ENCODE data around the gene CREG1.
"Not testable (repeated sequence)": the region's sequence is repeated elsewhere in the genome, so short reads cannot be mapped to it uniquely, and the experiment has no call there.

CREG1 gene

DNA sequence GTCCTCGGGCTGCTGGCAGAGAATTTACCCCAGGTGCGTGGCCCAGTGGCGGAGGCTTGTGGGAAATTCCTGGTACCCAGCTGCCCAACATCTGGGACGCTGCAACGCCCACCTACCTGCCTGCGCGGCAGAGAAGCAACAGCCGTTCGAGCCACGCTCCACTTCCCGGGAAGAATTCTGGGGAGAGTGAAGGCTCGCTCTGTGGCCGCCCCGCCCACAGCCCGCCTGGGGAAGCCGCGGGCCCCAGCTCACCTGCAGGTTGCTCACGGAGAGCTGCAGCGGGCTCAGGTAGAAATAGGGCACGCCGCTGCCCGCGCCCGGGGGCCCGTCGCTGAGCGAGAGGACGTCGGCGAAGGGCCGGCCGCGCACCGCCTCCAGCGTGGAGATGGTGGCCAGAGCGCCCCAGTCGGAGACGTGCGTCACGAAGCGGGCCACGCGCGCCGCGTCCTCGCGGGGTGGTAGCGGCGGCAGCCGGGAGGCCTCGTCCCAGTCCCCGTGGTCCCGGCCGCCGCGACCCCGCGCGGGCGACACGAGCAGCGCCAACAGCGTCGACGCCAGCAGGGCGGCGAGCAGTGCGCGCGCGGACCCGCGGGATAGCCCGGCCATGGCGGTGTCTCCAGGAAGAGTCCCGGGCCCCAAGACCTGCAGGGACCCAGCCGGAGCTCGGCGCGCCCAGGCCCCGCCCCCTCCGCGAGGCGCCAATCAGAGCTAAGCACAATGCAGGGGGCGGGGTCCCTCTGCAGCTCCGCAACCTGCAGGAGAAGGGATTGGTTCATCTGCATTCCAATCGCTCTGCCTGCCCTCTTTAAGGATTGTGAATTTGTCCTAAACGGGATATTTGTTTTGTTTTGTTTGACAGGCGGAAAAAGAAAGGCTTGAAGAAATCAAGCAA is at the start of gene CREG1:
Gene CREG1, minus strand, starts transcription at position 627 of the 892 bp plus-strand sequence.
- peak; percentile 97 for DNase-seq

DNA sequence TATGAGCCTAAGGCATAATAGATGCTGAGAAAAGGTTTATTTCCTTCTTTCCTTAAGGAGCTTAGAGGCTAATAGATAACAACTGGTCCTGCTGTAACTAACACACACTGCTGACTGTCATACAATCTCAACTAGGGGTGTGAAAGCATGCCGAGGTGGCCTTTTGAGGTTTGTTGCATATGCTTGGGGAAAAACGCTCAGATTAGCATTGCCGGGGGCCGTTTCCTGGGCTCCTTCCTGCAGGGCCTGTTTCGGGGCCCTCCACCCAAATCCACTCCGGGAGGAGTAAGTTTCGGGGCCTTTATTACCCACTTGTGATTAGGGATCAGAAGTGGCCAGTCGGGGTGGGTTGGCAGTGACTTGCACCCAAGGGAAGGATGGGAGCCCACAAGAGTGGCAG is 49.3 kb upstream of the CREG1 start:
- no peak for DNase-seq

- DNase-seq: no peak
These were observed 48.2 kb upstream of the CREG1 start for GRCh38 chr1:167601442-167602383.

DNA sequence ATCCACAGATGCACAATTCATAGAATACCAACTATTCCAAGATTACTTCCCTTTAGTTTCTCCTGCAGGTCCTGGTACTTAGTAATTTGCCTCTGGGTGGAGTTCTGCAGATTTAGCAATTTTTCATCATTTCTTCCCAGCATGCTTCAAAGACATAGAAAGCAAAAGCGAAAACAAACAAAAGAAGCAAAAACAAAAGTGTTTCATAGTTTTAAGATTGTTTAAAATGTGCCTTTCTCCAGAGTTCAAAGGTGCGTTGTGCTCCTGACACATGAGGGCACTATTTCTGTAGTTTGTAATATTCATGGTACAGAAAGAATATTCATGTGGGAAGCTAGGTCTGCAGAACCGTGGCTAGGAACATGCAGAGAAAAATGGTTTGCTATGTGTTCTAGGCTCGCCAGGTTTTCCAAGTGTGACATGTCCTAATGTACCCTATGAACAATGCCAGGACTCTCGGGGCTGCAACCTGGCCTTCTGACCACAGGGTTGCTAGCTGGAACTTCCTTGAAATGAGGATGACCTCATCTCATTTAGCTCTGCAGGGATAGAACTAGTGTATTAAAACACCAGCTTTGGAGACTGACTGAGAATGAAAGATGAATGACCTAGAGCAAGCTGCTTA is 46.5 kb upstream of the CREG1 start:
- DNase-seq: peak; percentile 21

- DNase-seq: no peak
These were observed 41.3 kb upstream of the CREG1 start for GRCh38 chr1:167594822-167595221.

- DNase-seq: no peak
These were observed 40.3 kb upstream of the CREG1 start for GRCh38 chr1:167593860-167594259.

DNA sequence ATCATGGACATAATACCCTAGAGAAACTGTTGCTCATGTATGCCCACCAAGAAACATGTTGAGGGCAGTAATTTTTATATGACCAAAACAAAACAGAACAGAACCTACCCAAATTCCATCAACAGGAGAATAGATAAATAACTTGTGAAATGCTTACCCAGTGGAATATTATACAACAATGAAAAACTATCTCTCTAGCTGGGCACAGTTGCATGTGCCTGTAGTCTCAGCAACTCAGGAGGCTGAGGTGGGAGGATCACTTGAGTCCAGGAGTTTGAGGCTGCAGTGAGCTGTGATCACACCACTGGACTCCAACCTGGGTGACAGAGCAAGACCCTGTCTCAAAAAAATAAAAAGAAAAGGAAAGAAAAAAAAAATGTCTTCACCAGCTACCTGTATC is 38.9 kb upstream of the CREG1 start:
- no peak for DNase-seq

DNA sequence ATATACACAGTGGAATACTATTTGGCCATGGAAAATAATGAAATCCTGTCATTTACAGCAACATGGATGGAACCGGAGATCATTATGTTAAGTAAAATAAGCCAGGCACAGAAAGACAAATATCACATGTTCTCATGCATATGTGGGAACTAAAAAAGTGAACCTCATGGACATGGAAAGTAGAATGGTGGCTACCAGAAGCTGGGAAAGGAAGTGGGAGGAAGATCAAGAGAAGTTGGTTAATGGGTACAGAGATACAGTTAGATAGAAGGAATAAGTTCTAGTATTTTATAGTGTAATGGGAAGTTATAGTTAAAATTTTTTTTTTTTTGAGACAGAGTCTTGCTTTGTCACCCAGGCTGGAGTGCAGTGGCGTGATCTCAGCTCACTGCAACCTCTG is 34.8 kb upstream of the CREG1 start:
- no peak for DNase-seq

DNA sequence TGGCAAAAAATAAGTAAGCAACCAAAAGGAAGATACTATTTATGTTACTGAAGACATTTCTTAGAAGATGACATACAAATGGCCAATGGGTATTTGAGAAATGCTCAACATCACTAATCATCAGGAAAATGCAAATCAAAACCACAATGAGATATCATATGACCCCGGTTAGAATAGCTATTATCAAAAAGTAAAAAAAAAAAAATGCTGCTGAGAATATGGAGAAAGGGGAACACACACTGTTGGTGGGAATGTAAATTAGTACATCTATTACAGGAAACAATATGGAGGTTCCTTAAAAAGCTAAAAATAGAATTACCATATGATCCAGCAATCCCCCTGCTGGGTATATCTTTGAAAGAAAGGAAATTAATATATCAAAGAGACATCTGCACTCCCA is 34.3 kb upstream of the CREG1 start:
- DNase-seq: no peak

GRCh38 chr1:167587342-167587741 is 33.8 kb upstream of the CREG1 start:
- DNase-seq: no peak

DNA sequence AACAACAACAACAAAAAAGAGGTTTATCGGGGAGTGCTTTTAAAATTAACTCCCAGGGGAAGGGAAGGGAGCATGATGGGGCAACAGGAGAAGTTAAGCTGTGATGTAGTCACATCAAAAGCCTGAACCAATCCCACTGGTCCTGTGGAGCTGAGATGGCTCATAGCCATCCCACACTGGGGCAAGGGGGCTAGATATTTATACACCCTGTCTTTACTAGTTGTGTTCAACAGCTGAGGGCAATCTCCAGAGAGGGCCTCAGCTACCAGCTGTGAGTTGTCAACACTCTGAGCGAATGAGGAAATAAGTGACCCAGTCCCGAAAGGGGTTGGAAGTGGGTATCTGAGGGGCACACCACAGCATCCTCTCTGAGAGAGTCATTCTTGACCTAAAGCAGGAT is 31.0 kb upstream of the CREG1 start:
- no peak for DNase-seq

DNA sequence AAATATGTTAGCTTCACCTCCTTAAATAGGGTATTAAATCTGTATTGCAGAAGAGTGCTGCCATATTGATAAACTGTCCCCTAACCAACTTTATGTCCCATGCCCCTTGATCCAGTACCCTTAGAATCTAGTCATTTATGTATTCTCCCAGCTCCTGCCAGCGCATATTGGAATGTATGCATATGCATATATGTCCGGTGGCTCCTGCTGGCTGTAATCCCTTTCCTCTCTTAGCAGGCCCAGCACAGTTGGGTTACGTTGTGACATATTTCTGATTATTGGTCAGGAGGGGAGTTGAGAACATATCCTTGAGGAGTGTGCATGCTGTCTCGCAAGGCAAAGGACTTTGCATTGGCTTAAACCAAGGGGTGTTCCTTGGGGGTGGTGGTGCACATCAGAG is 29.2 kb upstream of the CREG1 start:
- DNase-seq: no peak

- no peak for DNase-seq
These were observed 28.5 kb upstream of the CREG1 start for GRCh38 chr1:167582064-167582463.

GRCh38 chr1:167579986-167580385 is 26.4 kb upstream of the CREG1 start:
- DNase-seq: no peak

DNA sequence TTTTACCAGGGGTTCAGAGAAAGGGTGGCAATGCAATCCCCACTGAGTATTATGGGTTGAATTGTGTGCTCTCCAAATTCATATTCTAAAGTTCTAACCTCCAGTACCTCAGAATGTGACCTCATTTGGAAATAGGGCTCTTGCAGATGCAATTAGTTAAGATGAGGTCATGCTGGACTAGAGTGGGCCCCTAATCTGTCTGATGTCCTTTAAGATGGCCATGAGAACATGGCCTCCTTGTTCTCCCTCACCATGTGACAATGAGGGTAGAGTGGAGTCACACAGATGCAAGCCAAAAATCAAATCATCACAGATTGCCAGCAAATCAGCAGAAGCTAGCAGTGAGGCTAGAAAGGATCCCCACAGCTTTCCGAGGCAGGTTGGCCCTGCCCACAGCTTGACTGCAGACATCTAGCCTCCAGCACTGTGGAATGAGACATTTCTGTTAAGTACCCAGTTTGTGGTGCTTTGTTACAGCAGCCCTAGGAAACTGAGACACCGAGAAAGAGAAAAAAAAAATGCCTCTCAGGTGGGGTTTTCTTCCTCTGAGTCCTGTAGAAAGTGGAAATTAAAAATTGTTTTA is 25.5 kb upstream of the CREG1 start:
- no peak for DNase-seq

DNA sequence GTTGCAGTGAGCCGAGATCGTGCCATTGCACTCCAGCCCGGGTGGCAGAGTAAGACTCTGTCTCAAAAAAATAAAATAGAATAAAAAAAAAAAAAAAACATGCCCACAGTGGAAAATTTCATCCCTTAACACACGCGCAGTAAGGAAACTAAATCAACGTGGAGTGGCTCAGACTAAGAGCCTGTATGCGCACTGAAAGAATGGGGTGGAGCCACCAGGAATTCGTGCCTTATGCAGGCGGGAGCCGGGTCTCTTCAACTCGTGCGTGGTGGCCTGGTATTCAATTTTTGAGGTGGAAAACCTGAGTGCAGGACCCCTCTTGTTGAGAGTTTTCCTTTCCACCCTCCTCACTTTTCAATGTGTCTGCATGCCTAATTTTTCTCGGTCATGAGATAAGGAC is 22.1 kb upstream of the CREG1 start:
- DNase-seq: no peak

DNA sequence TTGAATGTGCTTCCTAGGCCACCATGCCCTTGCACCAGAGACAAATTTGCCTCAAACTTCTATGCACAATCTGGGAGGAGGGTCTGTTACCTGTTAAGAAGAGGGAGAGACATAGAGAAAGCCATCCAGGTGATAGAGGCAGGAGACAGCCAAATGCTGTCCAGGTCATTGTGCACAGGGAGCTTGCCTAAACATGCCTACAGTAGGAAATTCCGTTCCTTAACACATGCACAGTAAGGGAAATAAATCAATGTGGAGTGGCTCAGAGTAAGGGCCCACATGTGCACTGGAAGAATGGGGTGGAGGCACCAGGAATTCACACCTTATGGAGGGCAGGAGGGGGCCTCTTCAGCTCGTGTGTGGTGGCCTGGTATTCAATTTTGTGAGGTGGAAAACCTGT is 19.5 kb upstream of the CREG1 start:
- DNase-seq: no peak

DNA sequence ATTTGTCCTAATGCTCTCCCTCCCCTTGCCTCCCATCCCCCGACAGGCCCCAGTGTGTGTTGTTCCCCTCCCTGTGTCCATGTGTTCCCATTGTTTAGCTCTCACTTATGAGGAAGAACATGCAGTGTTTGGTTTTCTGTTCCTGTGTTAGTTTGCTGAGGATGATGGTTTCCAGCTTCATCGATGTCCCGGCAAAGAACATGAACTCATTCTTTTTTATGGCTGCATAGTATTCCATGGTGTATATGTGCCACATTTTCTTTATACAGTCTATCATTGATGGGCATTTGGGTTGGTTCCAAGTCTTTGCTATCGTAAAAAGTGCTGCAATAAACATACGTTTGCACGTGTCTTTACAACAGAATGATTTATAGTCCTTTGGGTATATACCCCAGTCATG is 17.1 kb upstream of the CREG1 start:
- not testable (repeated sequence) for DNase-seq

DNA sequence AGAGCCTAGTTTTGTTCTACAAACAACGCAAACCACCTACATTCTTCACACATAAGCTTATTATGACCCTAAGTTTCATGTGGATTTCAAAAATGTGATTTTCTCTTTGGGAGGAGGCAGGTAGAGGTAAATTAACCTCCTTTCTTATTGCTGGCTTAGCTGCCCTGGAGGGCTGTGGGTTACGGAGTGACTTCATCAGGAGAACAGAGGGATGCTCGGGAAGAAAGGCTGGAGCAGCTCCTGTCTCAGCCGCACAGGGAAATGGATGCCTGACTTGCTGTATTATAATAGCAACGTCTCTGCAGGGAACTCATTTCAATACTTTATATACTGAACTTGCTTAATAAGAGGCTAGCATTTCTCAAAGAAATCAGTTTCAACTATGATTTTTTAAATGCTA is 14.1 kb upstream of the CREG1 start:
- no peak for DNase-seq

DNA sequence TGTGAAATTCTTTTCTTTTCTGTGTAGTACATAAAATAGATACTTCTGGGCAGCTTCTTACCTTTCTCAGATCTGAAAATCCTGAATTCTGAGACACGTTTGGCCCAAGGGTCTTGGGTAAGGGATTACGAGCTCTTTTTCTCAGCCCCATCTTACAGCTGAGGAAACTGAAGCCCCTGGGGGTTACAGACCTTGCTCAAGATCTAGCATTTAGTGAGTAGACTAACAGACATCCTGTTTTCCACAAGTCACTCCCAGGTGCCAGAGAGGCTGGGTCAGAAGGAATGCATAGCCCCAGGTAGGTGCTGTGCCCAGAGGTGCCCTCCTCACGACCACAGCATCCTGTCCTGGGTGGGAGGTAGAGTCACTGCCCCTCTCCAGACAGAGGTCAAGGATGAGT is 13.2 kb upstream of the CREG1 start:
- no peak for DNase-seq

DNA sequence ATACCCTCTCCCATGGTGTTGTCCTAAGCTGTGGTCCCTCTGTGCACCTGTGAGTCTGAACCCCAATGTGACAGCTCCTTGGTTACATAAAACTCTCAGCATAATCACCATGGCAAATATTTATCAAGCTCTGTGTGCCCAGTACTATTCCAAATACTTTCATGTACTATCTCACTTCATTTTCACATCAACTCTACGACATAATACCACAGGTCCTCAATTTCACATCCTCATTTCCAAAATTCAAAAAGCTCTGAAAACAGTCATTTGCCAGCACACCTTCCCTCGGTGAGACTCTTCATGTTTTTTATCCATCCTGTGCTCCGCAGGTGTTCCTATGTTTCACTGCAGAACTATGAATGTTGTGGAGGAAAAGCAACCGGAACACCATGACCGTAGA is 12.4 kb upstream of the CREG1 start:
- no peak for DNase-seq

GRCh38 chr1:167564612-167565270 is 11.2 kb upstream of the CREG1 start:
- DNase-seq: no peak
